Parathyroid adenoma (tissue), 2 donors: ENCODE results near the gene GIPC3.

Experiments used
- H2AFZ ChIP-seq: fragments of 300-600 bp; sonication (generic); one replicate; pipeline ENCODE4 v1.7.0; 2017; ENCODE audit warnings: antibody characterized with exemption, mild to moderate bottlenecking
- H3K27ac ChIP-seq: fragments of 300-600 bp; sonication (generic); one replicate; pipeline ENCODE4 v1.7.0; 2017
- H3K27me3 ChIP-seq: fragments of 300-600 bp; sonication (generic); one replicate; pipeline ENCODE4 v1.7.0; 2017; ENCODE audit warnings: low read length; ENCODE audit not compliant: control insufficient read depth, insufficient read depth
- H3K36me3 ChIP-seq: fragments of 300-600 bp; sonication (generic); one replicate; pipeline ENCODE4 v1.7.0; 2017; ENCODE audit warnings: low read length; ENCODE audit not compliant: control insufficient read depth, insufficient read depth
- H3K4me1 ChIP-seq: fragments of 300-600 bp; sonication (generic); one replicate; pipeline ENCODE4 v1.7.0; 2017; ENCODE audit warnings: control low read depth
- H3K4me2 ChIP-seq: fragments of 300-600 bp; sonication (generic); one replicate; pipeline ENCODE4 v1.7.0; 2017; ENCODE audit warnings: low read length
- H3K4me3 ChIP-seq: fragments of 300-600 bp; sonication (generic); one replicate; pipeline ENCODE4 v1.7.0; 2017; ENCODE audit warnings: low read depth, low read length
- H3K79me2 ChIP-seq: fragments of 300-600 bp; sonication (generic); one replicate; pipeline ENCODE4 v1.7.0; 2017; ENCODE audit warnings: control low read depth
- H3K9ac ChIP-seq: fragments of 300-600 bp; sonication (generic); one replicate; pipeline ENCODE4 v1.7.0; 2017; ENCODE audit warnings: mild to moderate bottlenecking
- H3K9me3 ChIP-seq: fragments of 300-600 bp; sonication (generic); one replicate; pipeline ENCODE4 v1.7.0; 2017; ENCODE audit warnings: low read length; ENCODE audit not compliant: control insufficient read depth
- CTCF ChIP-seq: fragments of 300-600 bp; sonication (generic); IDR thresholded peaks from one replicate; pipeline ENCODE4 v1.7.0; 2017; ENCODE audit warnings: antibody characterized with exemption, mild to moderate bottlenecking
- donor health status: primary hyperparathyroidism.

Gene GIPC3

GRCh38 chr19:3631053-3631861 is 46.0 kb downstream of the GIPC3 start:
- Histone ChIP-seq H3K4me2 (no peak overlapping the region), H3K9me3 (no peaks in the 10 kb centered on the region), H3K4me1 (no peaks in the 10 kb centered on the region), H3K27ac (no peak overlapping the region), H3K36me3 (no peaks in the 10 kb centered on the region), H3K4me3 (no peak overlapping the region), H3K9ac (no peak overlapping the region), H2AFZ (no peak overlapping the region), H3K79me2 (no peaks in the 10 kb centered on the region), H3K27me3 (no peaks in the 10 kb centered on the region)
- TF ChIP-seq CTCF, result no peak

GRCh38 chr19:3632098-3632497 is 46.8 kb downstream of the GIPC3 start:
- no peaks in the 10 kb centered on the region for H3K27me3 ChIP-seq
- H3K36me3 ChIP-seq, result no peaks in the 10 kb centered on the region
- H3K4me3 ChIP-seq, result no peak overlapping the region
- H3K9me3 ChIP-seq, result no peaks in the 10 kb centered on the region
- no peak for TF ChIP-seq CTCF
- no peak overlapping the region for H3K4me2 ChIP-seq
- no peaks in the 10 kb centered on the region for H3K79me2 ChIP-seq
- H3K27ac ChIP-seq, result no peak overlapping the region
- H2AFZ ChIP-seq, result no peak overlapping the region
- no peak overlapping the region for H3K9ac ChIP-seq
- no peaks in the 10 kb centered on the region for H3K4me1 ChIP-seq

- no peak overlapping the region for H3K9ac ChIP-seq
- no peaks in the 10 kb centered on the region for H3K79me2 ChIP-seq
- no peak overlapping the region for H2AFZ ChIP-seq
- H3K36me3 ChIP-seq, result no peaks in the 10 kb centered on the region
- H3K9me3 ChIP-seq, result no peaks in the 10 kb centered on the region
- no peak for TF ChIP-seq CTCF
- no peak overlapping the region for H3K4me3 ChIP-seq
- no peak overlapping the region for H3K4me2 ChIP-seq
- H3K27ac ChIP-seq, result no peak overlapping the region
- H3K27me3 ChIP-seq, result no peaks in the 10 kb centered on the region
- H3K4me1 ChIP-seq, result no peaks in the 10 kb centered on the region
Observed at GRCh38 chr19:3632739-3633558, 47.7 kb downstream of the GIPC3 start.

- Histone ChIP-seq H3K79me2 (no peaks in the 10 kb centered on the region), H3K9me3 (no peaks in the 10 kb centered on the region), H3K9ac (no peak overlapping the region), H3K4me3 (no peak overlapping the region), H3K4me1 (no peaks in the 10 kb centered on the region), H3K27ac (no peak overlapping the region), H2AFZ (no peak overlapping the region), H3K27me3 (no peaks in the 10 kb centered on the region), H3K36me3 (no peaks in the 10 kb centered on the region), H3K4me2 (no peak overlapping the region)
- no peak for TF ChIP-seq CTCF
Observed at GRCh38 chr19:3633559-3633988, 48.3 kb downstream of the GIPC3 start.
